COR-L47 (cell line): Measurements from ENCODE around the gene AGAP1.

ENCODE experiments used
- DNase-seq: peaks from one replicate; lab custom pipeline; 2025; lab: John Stamatoyannopoulos, UW

Gene AGAP1

DNA sequence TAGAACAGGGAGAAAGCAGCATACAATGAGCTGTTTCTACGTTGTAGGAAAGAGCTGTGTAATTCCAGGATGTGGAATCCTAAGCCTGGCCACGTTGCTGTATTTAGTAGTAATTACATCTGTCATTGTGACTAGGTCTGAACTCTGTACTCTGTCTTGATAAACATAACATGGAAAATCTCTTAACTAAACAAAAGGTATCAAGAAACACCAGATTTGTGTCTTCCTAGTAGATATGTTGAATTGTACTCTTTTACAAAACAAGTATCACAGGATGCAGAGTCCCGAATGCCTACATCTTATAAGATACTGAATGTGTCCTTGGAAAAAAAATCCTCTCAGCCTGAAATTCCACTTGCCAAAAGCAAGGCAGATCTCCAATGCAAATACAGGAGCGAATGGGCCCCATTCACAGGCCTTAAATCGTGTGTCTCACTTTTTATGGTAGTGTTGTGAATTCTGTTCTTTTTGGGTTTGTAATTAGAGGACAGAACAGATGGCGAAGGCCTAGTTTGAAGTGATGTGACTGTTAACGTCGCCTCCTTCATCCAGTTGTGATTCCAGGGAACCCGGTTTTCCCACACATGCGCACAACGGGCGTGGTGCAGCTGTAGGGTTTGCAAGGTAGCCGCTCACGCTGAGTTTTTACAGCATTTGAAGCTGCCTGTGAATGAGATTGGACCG lies 427.8 kb downstream of the AGAP1 start:
- DNase-seq: no peak

DNA sequence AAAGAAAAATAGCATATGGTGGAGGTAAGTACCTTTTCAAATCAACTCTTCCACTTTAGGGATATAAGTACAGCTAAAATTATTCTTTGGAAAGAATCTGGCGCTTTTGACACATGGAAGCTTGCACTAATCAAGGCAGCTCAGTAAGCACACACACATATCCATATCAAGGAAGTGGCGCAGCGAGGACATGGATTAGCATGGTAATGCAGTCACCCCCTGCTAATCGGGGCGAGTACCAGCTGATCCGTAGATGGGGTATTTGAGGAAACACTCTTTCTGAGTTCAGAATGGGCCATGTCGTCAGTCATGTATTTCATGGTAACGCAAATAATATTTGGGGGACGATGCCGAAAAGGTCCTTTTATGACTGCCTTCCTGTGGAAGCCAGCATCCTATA lies 429.0 kb downstream of the AGAP1 start:
- DNase-seq: no peak

DNA sequence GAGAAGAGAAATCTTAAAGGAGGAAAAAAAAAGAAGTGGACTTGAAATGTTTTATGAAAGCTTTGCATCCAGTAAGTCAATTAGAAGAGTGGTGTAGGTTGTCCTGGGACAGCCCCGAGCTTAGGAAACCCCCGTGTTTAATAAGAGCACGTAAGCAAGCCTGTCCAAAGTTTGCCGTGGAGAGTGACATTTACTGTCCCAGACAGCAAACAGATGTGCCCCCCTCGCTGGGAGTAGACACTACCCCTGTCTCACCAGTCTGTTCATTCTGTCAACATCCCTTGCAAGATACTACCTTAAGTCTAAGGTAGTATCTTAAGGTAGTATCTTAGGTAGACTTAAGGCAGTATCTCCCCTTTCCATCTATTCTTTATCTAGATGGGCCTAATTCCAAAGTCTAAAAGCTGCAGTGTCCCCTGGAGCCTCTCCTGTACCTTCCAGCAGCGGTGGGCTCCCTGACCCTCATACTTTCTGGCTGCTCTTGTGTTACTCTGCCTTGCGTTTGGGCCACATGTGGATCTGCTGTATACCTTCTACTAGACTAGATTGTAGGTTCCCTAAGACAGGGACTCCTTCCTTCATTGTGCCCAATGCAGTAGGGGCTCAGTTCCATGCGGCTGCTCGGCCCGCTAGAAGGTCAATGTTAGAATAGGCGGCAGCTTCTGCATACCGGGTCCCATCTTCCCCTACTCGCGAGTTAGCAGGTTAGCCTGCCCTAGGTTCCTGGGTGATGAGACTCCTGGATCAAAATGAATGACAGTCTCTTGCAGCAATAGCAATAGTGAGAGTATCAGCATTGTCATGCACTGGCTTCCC lies 430.2 kb downstream of the AGAP1 start:
- no peak for DNase-seq

DNA sequence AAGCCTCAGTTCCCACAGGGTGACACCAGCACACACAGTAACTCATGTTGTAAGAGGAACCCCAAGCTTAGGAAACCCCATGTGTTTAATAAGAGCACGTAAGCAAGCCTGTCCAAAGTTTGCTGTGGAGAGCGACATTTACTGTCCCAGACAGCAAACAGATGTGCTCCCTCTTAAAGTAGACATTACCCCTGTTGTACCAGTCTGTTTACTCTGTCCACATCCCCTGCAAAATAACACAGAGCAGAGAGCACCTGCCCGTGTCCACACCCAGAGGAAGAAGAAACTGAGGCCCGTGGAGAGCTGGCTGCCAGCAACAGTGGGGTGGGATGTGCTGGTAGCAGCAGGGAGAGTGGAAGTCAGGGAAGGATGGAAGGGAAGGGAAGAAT lies 430.8 kb downstream of the AGAP1 start:
- no peak for DNase-seq

DNA sequence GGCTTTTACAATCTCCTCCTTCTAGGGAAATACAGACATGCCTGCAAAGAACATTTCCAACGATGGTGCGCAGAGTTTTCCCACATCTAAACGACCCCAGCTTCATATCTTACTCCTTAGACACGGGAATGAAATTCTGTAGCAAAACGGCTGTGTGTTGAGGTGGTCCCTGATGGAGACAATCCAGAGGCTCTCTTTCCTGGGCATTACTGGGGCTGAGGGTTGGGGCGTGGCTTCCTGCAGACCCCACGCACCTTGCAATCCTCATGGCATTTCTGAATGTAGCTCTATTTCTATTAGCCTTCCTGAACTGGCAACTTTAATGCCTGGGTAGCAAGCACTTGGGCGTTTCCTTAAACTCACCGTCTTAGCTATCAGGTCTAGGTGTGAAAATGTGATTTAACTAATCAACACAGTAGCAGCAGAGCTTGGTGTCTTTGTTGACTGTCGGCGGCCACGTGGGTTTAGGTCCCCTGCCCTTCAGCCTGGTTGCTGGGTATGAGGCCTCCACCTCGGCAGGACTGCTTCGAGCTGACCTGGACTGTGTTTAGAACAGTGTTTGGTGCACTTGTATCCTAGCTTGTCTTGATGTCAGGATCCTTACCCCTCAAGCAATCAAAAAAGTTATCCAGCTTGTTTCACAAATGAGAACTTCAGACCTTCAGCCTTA lies 431.5 kb downstream of the AGAP1 start:
- no peak for DNase-seq

DNA sequence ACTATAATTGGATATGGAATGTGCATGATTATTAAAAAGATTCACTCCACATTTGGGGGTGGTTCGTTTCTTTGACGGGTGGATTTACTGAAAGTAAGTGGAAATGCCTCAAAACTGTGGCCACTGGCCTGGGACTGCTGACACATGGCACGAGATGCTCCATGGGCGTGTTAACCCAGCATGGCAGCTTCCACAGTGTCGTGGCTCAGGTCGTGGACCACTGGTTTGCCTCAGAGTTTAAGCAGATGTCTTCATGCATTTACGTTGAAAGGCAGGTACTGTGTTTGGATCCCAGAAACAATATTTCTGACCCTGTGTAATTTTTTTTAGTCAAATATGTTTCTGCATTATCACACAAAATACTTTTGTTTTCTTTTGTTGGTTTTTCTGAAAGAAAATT lies 432.4 kb downstream of the AGAP1 start:
- DNase-seq: no peak

DNA sequence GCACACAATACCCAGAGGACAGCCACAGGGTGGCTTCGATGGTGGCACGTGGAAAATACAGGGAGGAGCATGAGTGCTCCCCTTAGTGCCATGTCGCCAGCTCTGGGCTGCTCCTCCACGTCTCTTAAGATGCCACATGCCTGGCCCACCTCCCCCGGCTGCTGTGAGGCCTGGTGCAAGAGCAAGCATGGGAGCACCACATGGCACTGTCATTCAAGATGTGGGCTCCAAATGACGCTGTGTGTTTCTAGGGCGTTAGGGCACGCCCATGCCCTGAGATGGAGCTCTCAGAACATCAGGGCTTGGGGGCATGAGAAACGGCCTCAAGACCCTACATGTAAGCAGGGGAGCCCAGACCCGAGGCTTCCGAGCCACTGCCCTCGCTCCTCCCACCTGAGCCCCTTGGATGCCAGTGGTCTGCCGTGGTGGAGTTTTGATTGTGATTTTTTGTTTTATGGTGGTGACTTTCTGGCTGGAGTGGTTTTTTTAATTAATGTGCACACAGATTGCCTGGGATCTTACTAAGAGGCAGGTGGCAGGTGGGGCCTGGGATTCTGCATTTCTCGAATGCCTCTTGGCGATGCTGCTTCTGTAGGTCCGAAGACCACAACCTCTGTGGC lies 435.0 kb downstream of the AGAP1 start:
- DNase-seq: no peak

DNA sequence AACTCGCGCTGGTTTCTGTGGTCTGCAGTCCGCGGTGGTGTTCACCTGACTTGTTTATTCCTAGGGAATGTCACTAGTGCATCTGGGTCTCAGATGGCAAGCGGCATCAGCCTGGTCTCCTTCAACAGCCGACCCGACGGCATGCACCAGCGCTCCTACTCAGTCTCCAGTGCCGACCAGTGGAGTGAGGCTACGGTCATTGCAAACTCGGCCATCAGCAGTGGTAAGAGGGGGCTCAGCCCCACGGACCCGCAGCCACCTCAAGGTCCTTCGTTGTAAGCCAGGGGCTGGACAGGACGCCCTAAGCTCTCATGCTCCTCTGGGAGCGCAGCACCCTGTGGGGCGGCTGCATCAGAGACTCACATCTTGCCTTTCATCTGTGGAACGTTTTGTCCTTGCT lies 436.9 kb downstream of the AGAP1 start:
- DNase-seq: no peak

DNA sequence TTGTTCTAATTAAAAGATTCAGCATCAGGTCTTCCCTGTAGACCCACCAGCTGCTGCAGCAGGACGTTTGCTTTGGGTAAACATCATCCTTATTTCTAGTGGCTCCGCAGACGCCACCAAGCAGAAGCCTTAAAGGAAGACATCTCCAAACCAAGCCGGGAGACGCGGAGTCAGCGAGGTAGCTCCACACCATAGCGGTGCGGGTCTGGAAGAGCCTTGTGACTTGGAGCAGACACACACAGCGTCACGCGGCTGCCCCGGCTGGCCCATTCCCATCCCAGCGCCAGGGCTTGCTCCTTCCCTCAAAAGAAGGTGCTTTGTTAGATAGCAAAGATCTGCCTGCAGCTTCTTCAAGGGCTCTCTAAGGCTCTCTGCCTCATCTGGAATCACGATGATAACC lies 437.8 kb downstream of the AGAP1 start:
- no peak for DNase-seq

DNA sequence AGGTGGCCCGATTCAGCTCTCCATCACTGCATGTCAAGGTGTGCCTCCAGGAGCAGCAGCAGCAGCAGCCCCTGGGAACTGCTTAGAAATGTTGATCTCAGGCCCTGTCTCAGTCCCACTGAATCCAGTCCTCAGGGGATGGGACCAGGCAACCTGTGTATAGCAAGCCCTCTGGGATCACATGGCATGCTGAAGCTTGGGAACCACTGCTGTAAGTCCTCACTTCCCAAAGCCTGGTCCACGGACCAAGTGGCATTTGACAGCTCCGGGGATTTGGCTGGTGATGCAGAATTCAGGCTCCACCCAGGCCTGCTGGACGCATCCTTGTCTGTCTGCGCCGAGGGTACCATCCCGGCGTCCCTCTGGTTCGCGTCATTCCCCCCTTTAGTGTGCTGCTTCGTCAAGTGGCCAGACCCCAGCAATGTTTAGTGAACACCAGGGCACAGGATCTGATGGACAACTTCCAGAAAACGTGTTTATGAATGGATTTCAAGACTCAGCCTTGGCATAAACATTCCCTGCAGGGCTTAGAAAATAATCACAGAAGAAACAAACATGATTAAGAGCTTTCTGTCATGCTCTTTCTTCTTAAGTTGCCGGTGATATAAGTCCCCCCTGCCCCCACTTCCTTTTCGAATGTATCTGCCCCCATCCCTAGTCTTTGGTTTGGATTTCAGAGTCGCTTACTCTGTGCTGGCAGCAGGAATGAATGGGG lies 440.4 kb downstream of the AGAP1 start:
- DNase-seq: no peak

DNA sequence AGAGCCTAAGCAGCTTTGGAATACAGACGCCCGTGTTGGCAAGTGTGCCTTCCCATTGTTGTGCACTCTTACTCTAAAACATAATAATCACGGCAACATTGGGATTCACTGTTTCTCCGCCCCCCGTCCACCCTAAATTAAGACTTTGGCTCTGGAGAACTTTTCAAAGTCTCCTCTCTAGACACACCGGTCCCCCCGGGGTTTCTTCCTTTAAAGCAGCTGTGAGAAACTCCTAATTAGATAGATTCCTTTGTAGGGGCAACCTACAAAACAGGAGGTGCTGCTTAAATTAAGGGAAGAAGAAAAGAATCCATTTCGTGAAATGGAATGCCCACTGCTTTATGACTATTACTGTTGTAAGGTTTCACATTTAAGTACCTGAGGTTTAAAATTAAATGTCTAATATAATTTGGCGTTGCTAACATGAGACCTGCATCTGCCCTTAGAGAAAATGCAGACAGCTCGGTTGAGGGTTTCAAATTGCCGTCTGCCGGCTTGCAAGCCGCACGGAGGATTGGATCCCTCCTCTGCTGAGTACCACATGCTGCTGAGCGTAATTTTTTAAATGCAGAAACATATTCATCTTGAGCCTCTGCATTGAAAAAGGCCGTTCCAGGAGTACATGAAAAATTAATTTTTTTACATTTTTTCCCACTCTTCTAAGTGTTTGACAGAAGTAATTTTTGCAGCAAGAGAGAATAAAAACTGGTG lies 441.1 kb downstream of the AGAP1 start:
- no peak for DNase-seq

DNA sequence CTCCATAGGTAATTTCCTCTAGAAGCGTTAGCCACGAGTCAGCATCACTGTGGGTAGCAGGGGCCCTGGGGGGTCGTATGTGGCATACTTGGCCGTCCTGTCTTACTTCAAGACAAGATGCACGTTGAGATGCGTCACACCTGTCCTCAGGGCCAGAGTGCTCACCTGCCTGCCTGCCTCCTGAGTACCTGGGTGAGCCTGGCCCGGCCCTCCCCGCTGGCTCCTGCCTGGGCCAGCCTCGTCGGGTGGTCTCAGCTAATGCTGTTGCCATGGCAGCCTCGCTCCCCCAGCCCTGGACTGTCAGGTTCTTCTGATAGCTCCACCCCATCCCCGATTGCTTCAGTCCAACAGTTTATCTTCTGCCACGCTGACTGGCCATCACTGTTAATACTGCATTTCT lies 441.9 kb downstream of the AGAP1 start:
- no peak for DNase-seq

DNA sequence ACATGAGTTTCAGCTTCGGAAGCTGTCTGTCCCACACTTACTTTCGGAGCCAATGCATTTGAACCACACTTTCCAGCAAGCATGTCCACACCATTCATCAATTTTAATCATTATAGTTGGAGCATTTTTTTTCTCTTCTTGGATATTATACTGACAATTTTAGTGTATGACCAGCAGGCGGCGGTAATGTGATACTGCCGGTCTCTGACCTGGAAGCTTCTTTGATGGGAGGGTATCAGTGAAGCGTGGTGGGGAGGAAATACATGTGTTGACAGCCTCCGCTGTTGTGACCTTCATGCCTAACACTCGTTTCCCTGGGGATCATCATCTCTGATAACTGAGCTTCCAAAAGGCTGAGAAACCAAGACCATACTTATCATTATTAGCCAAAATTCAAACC lies 442.6 kb downstream of the AGAP1 start:
- DNase-seq: no peak

DNA sequence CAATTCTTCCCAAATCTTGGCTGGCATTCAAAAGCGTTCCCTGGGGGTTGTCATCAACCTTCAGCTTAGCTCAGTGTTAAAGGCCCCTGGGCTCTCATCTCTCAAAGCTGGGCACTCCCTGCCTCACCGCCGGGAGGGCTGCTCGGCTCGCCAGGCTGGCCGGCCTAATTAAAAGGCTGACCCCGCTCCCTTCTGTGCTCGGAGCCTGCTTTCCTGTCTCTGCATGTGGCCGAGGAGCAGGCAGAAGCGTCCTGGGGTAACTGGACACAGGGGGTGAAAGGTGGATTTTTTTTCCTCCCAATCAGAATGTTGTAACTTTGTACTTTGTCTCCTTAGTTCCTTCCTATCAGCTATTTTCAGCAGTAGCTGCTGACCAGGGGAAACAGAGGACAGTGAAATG lies 443.2 kb downstream of the AGAP1 start:
- no peak for DNase-seq

DNA sequence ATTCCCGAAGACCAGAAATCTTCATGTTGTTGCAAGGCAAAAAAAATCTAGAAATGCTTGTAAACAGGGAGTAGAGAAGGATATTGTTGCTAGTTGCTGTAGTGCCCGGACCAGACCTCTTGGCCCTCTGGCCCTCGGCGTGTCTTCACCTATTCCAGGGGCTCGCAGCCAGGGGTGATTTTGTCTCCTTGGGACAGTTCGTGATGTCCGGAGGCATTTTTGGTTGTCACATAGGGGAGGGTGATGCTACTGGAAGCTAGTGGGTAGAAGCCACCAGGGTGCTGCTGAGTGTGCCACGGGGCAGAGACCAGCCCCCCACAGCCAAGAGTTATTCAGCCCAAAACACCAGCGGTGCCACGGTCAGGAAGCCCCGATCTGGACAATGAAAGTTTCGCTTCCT lies 443.7 kb downstream of the AGAP1 start:
- DNase-seq: no peak

DNA sequence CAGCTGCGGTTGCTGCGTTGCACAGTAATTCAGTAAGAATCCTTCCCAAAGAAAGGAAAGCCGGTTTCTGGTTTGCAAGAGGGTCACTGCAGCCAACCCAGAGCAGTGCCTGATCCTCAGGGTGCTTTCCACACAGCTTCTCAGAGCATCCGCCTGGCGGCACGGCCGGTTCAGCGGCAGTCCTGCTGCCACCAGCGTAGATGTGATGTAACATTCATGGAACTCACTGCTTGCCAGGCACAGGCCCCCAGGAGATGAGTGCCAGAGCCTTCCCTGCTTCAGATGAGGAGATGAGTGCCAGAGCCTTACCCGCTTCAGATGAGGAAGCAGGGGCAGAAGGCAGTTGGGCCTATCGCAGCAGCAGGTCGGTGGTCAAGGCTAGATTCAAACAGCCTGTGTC lies 444.1 kb downstream of the AGAP1 start:
- DNase-seq: no peak

DNA sequence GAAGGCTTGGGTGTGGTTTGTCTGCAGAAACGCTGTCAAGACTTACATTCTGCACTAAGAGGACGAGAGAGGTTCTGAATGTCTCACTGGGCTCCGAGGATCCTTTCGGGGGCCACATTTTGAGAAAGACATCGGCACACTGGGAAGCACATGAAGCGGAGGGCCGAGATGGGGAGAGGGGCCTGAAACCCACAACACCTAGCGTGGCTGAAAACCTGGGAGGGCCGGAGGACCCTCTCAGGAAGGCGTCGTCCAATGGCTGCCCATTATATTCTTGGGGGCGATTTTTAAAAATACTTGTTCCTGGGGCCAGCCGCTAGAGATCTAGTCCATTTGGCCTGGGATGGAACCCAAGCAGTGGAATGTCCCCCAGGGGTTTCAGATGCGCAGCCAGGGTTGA lies 444.8 kb downstream of the AGAP1 start:
- no peak for DNase-seq

DNA sequence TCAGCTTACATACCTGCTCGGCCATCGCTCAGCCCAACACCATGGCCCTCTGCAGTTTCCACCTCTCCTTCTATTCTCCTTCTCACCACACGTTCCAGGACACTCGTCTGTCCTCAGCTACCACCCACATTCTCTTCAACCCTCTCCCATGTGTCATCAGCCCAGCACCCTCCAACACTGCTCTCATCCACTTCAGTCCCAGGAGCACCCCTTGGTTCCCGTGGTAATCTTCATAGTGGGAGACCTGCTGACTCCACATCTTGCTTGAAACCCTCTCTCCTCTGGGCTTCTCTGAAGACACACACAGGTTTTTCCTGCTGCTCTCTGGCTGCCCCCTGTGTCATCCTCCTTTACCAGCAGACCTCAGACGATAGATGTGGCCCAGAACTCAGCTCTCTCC lies 445.6 kb downstream of the AGAP1 start:
- DNase-seq: no peak

DNA sequence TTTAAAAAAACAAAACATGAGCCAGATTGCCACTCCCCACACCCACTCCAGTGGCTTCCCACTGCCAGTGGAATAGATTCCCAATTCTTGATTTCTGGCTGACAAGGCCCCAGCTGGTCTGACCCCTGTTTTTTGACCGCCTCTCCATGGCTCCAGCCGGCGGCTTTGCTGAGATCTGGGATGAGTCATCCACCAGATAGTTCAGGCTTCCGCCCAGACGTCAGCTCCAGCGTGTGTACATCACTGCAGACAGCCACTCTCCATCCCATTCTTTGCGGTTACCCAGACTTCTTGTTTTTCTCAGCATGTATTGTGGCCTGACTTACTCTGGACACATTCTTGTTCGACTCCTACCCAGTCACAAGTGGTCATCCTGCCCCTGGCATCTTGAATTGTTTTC lies 446.5 kb downstream of the AGAP1 start:
- no peak for DNase-seq

DNA sequence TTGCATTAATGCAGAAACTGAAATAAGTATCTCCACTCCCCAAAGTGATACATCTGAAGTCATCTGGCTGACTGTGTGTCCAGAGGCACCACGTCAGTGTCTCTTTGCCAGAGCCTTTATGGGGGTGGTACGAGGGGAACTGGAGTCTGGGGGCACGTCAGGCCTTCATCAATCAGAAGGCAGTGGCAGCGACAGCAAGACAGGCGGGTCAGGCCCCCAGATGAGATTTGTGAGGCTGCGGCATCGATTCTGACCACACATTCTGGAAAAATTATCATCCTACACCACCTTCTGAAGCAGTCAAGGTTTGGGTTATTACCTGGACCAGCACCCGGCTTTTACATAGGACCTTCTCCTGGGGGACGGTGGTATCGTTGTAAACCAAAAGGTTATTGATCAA lies 450.7 kb downstream of the AGAP1 start:
- DNase-seq: no peak

DNA sequence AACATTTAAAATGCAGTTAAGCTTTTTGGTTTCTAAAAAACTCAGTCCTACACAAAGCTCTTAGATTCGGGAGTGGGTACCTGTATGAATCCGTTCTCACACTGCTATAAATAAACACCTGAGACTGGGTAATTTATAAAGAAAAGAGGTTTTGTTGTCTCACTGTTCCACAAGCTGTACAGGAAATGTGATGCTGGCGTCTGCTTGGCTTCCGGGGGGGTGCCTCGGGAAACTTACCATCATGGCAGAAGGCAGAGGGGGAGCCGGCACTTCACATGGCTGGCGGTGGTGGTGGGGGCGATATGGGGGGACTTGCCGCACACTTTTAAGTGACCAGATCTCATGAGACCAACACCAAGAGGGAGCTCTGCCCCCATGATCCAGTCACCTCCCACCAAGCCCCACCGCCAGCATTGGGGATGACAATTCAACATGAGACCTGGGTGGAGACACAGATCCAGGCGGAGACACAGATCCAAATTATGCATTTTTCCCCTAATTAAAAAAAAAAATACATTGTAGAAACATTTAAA lies 451.8 kb downstream of the AGAP1 start:
- DNase-seq: no peak
